BE2C (cell line): ENCODE data around the gene SLC12A4.
"Not testable (repeated sequence)": the region's sequence is repeated elsewhere in the genome, so short reads cannot be mapped to it uniquely, and the experiment has no call there.

Experiments used
- DNase-seq: peaks from one replicate; pipeline ENCODE4 v3.0.0-alpha.2; 2020
- H3K27me3 ChIP-seq: fragments of 250-450 bp; sonication (Bioruptor Pico); 2 replicates; pipeline ENCODE4 v1.5.1; 2020; ENCODE audit warnings: mild to moderate bottlenecking
- H3K36me3 ChIP-seq: fragments of 250-450 bp; sonication (Bioruptor Pico); 2 replicates; pipeline ENCODE4 v1.5.1; 2020; ENCODE audit warnings: mild to moderate bottlenecking
- H3K4me1 ChIP-seq: fragments of 250-450 bp; sonication (Bioruptor Pico); 2 replicates; pipeline ENCODE4 v1.5.1; 2020
- H3K4me3 ChIP-seq: 2 replicates; pipeline ENCODE4 v1.5.1; 2011; ENCODE audit warnings: low read depth, low read length
- H3K9me3 ChIP-seq: fragments of 250-450 bp; sonication (Bioruptor Pico); 2 replicates; pipeline ENCODE4 v1.5.1; 2020
- CTCF ChIP-seq: IDR thresholded peaks from 2 replicates; pipeline ENCODE4 v1.5.1; 2012; ENCODE audit warnings: mild to moderate bottlenecking, low read depth, low read length

SLC12A4 gene

GRCh38 chr16:67995423-67995822, 27.0 kb upstream of the SLC12A4 start:
- Histone ChIP-seq H3K27me3 (no peaks in the 10 kb centered on the region), H3K36me3 (no peaks in the 10 kb centered on the region), H3K4me3 (no peak overlapping the region), H3K4me1 (no peaks in the 10 kb centered on the region), H3K9me3 (no peaks in the 10 kb centered on the region; the same call in 1 of the 2 replicates)
- no peak for DNase-seq
- TF ChIP-seq CTCF = no peak

- DNase-seq, H3K27me3 ChIP-seq, H3K9me3 ChIP-seq, H3K36me3 ChIP-seq, H3K4me3 ChIP-seq, H3K4me1 ChIP-seq: not testable (repeated sequence)
Observed at GRCh38 chr16:67994040-67994408, 25.6 kb upstream of the SLC12A4 start.

- peak; percentile 83 for DNase-seq
- no peaks in the 10 kb centered on the region for H3K27me3 ChIP-seq
- no peaks in the 10 kb centered on the region for H3K9me3 ChIP-seq
- TF ChIP-seq CTCF = peak; percentile 88
- no peaks in the 10 kb centered on the region for H3K36me3 ChIP-seq
- H3K4me1 ChIP-seq = no peaks in the 10 kb centered on the region
- no peak overlapping the region; the same call in 1 of the 2 replicates for H3K4me3 ChIP-seq
Observed at GRCh38 chr16:67993207-67994039, 25.0 kb upstream of the SLC12A4 start.

- no peak overlapping the region for H3K4me3 ChIP-seq
- no peaks in the 10 kb centered on the region for H3K36me3 ChIP-seq
- H3K4me1 ChIP-seq = no peaks in the 10 kb centered on the region
- H3K9me3 ChIP-seq = no peaks in the 10 kb centered on the region
- TF ChIP-seq CTCF = no peak
- DNase-seq = no peak
- H3K27me3 ChIP-seq = no peaks in the 10 kb centered on the region
Observed at GRCh38 chr16:67992661-67993206, 24.3 kb upstream of the SLC12A4 start.

- Histone ChIP-seq H3K4me3 (no peak overlapping the region), H3K27me3 (no peaks in the 10 kb centered on the region), H3K9me3 (no peaks in the 10 kb centered on the region), H3K4me1 (no peaks in the 10 kb centered on the region), H3K36me3 (no peaks in the 10 kb centered on the region)
- no peak for TF ChIP-seq CTCF
- DNase-seq = no peak
Observed at GRCh38 chr16:67990018-67990386, 21.6 kb upstream of the SLC12A4 start.

- Histone ChIP-seq H3K36me3 (no peaks in the 10 kb centered on the region), H3K27me3 (no peaks in the 10 kb centered on the region), H3K4me3 (no peak overlapping the region), H3K9me3 (no peaks in the 10 kb centered on the region), H3K4me1 (no peaks in the 10 kb centered on the region)
- DNase-seq = no peak
- TF ChIP-seq CTCF = no peak
Observed at GRCh38 chr16:67989322-67990017, 21.0 kb upstream of the SLC12A4 start.
